Panc1 (cell line): ENCODE measurements around the gene LATS2. TPM values are rescaled to one million over a fixed set of nuclear protein-coding genes. Genes with fewer than 3 reads are reported as not detected.
"Not testable (repeated sequence)": the region's sequence is repeated elsewhere in the genome, so short reads cannot be mapped to it uniquely, and the experiment has no call there.

Experiments used
- ATAC-seq: fragments of 200-7000 bp; cut with Tn5 transposase; 2 replicates; pipeline ENCODE4 v1.9.1; 2020; ENCODE audit warnings: mild to moderate bottlenecking, moderate library complexity
- BruUV-seq: library from RNA; stranded (reverse); fragments of 400-500 nt; replicated peaks from 2 replicates; lab custom pipeline; 2021; lab: Mats Ljungman, UMichigan
- CTCF ChIA-PET: fragments of 300-600 bp; sonication (Branson Sonifier 250); formaldehyde crosslinking; loops from one replicate; lab custom pipeline; 2022; ENCODE audit warnings: antibody characterized with exemption; lab: Charles Lee
- POLR2A ChIA-PET: fragments of 300-600 bp; sonication (Branson Sonifier 250); formaldehyde crosslinking; loops from one replicate; lab custom pipeline; 2022; ENCODE audit warnings: antibody characterized with exemption; lab: Charles Lee
- DNase-seq: peaks from one replicate; pipeline ENCODE4 v3.0.0-alpha.2; 2010; ENCODE audit warnings: low read depth, low spot score
- H3K27ac ChIP-seq: 2 replicates; pipeline ENCODE4 v1.5.1; 2011; ENCODE audit warnings: mild to moderate bottlenecking, low read length, inconsistent platforms
- H3K27me3 ChIP-seq: fragments of 200-500 bp; sonication (Bioruptor generic); 2 replicates; pipeline ENCODE4 v1.6.0; 2014; ENCODE audit warnings: low read length, inconsistent platforms; ENCODE audit not compliant: control insufficient read depth, insufficient read depth
- H3K36me3 ChIP-seq: fragments of 200-500 bp; sonication (Bioruptor generic); 2 replicates; pipeline ENCODE4 v1.5.1; 2014; ENCODE audit warnings: inconsistent platforms, mild to moderate bottlenecking, low read length, moderate library complexity; ENCODE audit not compliant: control insufficient read depth, insufficient read depth
- H3K4me1 ChIP-seq: 2 replicates; pipeline ENCODE4 v1.5.1; 2011; ENCODE audit warnings: inconsistent platforms, mild to moderate bottlenecking, low read length, moderate library complexity; ENCODE audit not compliant: control insufficient read depth, insufficient read depth
- H3K4me3 ChIP-seq, 2 experiments: 2 replicates each; pipeline ENCODE4 v1.5.1; 2011 to 2012; ENCODE audit warnings: low read depth in 2 of 2, low read length in 2 of 2, mild to moderate bottlenecking in 2 of 2, inconsistent platforms in 1 of 2, moderate library complexity in 1 of 2
- H3K9me3 ChIP-seq: fragments of 200-500 bp; sonication (Bioruptor generic); 2 replicates; pipeline ENCODE4 v1.5.1; 2014; ENCODE audit warnings: low read depth, mild to moderate bottlenecking, inconsistent platforms, low read length, moderate library complexity; ENCODE audit not compliant: control insufficient read depth, insufficient read depth
- CTCF ChIP-seq: fragments of 450-650 bp; IDR thresholded peaks from 2 replicates; pipeline ENCODE4 v1.5.1; 2017; ENCODE audit warnings: mild to moderate bottlenecking
- POLR2AphosphoS5 ChIP-seq: IDR thresholded peaks from 2 replicates; pipeline ENCODE4 v1.6.1; 2012; ENCODE audit warnings: mild to moderate bottlenecking, low read depth, low read length, moderate library complexity
- REST ChIP-seq, 2 experiments: IDR thresholded peaks; 2 replicates each; pipeline ENCODE4 v1.6.1; 2011 to 2012; ENCODE audit warnings: low read depth in 2 of 2, control low read depth in 1 of 2, low read length in 1 of 2, mild to moderate bottlenecking in 1 of 2, moderate library complexity in 1 of 2; ENCODE audit not compliant: insufficient read depth in 1 of 2
- SIN3A ChIP-seq: IDR thresholded peaks from 2 replicates; pipeline ENCODE4 v1.6.1; 2012; ENCODE audit warnings: low read depth, mild to moderate bottlenecking, low read length, moderate library complexity, borderline replicate concordance; ENCODE audit not compliant: insufficient read depth
- TCF7L2 ChIP-seq: IDR thresholded peaks from 2 replicates; pipeline ENCODE4 v1.6.1; 2011; ENCODE audit warnings: mild to moderate bottlenecking, low read depth, low read length, inconsistent platforms
- in situ Hi-C: cut with HindIII; loops from 2 replicates; pipeline ENCODE4 v1.10.0; 2016; ENCODE audit warnings: low sequenced_read_pairs, low pct_unique_long_range_greater_than_20kb
- intact Hi-C: fragments of 100-400 bp; cut with micrococcal nuclease; formaldehyde crosslinking; loops from one replicate; pipeline ENCODE4 v1.10.0; 2022; ENCODE audit not compliant: unreplicated experiment
- total RNA-seq: library from RNA; stranded (reverse); gene quantifications from one replicate; pipeline ENCODE4 v1.2.1, GENCODE V29; 2021; ENCODE audit not compliant: unreplicated experiment

Gene LATS2
- total RNA-seq, 1 experiment from 2014 or later, result 24.5 TPM

- no peak for DNase-seq
- TF ChIP-seq CTCF (no peak), REST (IDR thresholded peaks at IDR 0.05; ENCODE audit: insufficient read depth in 1 of 2, low read depth in 2 of 2, low read length in 1 of 2) (no peak), POLR2AphosphoS5 (no peak), TCF7L2 (no peak), SIN3A (no peak)
- in situ Hi-C loops (no loop called here), intact Hi-C loops (no loop called here)
- no TSS peak for BruUV-seq
- no peaks in the 10 kb centered on the region for H3K4me1 ChIP-seq
- ChIA-PET POLR2A (no interaction called here), CTCF (no interaction called here)
- no peak overlapping the region for H3K27ac ChIP-seq
- no peaks in the 10 kb centered on the region for H3K36me3 ChIP-seq
- no peaks in the 10 kb centered on the region for H3K27me3 ChIP-seq
- no peak overlapping the region for H3K4me3 ChIP-seq
- ATAC-seq, result no peak
- no peaks in the 10 kb centered on the region for H3K9me3 ChIP-seq
These were observed 108.5 kb downstream of the LATS2 start for GRCh38 chr13:20952838-20953237.

GRCh38 chr13:20948001-20948400 is 113.4 kb downstream of the LATS2 start:
- in situ Hi-C loops, intact Hi-C loops, H3K4me3 ChIP-seq, H3K36me3 ChIP-seq, H3K27ac ChIP-seq, H3K9me3 ChIP-seq, ATAC-seq, BruUV-seq, CTCF ChIA-PET, H3K27me3 ChIP-seq, DNase-seq, H3K4me1 ChIP-seq: not testable (repeated sequence)
- POLR2A ChIA-PET, result interaction anchor here (0.6 kb wide), 1 partner anchor 52 kb away, joined by 6 read pairs; no protein-coding TSS in a partner anchor

GRCh38 chr13:20945952-20946383 is 115.4 kb downstream of the LATS2 start:
- in situ Hi-C loops (no loop called here), intact Hi-C loops (no loop called here)
- ChIA-PET CTCF (no interaction called here), POLR2A (no interaction called here)
- DNase-seq, result no peak
- Histone ChIP-seq H3K36me3 (no peaks in the 10 kb centered on the region), H3K27me3 (no peaks in the 10 kb centered on the region), H3K4me3 (no peak overlapping the region), H3K27ac (no peak overlapping the region), H3K4me1 (no peaks in the 10 kb centered on the region), H3K9me3 (no peaks in the 10 kb centered on the region)
- BruUV-seq, result no TSS peak
- ATAC-seq, result no peak
- TF ChIP-seq CTCF, result no peak
- TF ChIP-seq SIN3A, result no peak
- TF ChIP-seq TCF7L2, result no peak
- no peak for TF ChIP-seq POLR2AphosphoS5
- TF ChIP-seq REST (IDR thresholded peaks at IDR 0.05; ENCODE audit: insufficient read depth in 1 of 2, low read depth in 2 of 2, low read length in 1 of 2), result no peak
